Measurements from ENCODE around the gene LSM4.
"Not testable (repeated sequence)": the region's sequence is repeated elsewhere in the genome, so short reads cannot be mapped to it uniquely, and the experiment has no call there.

DNA sequence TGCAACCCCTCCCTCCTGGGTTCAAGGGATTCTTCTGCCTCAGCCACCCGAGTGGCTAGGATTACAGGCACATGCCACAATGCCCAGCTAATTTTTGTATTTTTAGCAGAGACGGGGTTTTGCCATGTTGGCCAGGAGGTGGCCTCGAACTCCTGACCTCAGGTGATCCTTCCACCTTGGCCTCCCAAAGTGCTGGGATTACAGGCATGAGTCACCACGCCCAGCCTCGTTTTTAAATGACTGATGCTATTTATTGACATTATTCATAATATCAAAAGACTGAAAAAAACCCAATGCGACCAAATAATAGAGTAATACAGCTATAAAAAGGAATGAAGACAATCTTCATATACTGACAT, 1.5 kb upstream of the LSM4 start:
- TF ChIP-seq, protein P1, sequence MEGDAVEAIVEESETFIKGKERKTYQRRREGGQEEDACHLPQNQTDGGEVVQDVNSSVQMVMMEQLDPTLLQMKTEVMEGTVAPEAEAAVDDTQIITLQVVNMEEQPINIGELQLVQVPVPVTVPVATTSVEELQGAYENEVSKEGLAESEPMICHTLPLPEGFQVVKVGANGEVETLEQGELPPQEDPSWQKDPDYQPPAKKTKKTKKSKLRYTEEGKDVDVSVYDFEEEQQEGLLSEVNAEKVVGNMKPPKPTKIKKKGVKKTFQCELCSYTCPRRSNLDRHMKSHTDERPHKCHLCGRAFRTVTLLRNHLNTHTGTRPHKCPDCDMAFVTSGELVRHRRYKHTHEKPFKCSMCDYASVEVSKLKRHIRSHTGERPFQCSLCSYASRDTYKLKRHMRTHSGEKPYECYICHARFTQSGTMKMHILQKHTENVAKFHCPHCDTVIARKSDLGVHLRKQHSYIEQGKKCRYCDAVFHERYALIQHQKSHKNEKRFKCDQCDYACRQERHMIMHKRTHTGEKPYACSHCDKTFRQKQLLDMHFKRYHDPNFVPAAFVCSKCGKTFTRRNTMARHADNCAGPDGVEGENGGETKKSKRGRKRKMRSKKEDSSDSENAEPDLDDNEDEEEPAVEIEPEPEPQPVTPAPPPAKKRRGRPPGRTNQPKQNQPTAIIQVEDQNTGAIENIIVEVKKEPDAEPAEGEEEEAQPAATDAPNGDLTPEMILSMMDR (IDR thresholded peaks at IDR 0.05): not testable (repeated sequence)
- not testable (repeated sequence) for TF ChIP-seq EZH2 (IDR thresholded peaks at IDR 0.05)

All from neural progenitor cell (in vitro differentiated cells).